Progenitor cell of endocrine pancreas (in vitro differentiated cells): ENCODE measurements around the gene HCLS1. TPM values are rescaled to one million over a fixed set of nuclear protein-coding genes. Genes with fewer than 3 reads are reported as not detected.

Source experiments
- DNase-seq: peaks from one replicate; pipeline ENCODE4 v3.0.0; 2021; ENCODE audit warnings: low spot score; ENCODE audit not compliant: unreplicated experiment
- H3K27ac Mint-ChIP-seq: 2 replicates; pipeline ENCODE4 v1.8.0; 2021; ENCODE audit warnings: mild to moderate bottlenecking, moderate library complexity, mixed read lengths
- H3K27me3 Mint-ChIP-seq: 2 replicates; pipeline ENCODE4 v1.8.0; 2021; ENCODE audit warnings: mixed read lengths
- H3K36me3 Mint-ChIP-seq: 2 replicates; pipeline ENCODE4 v1.8.0; 2022; ENCODE audit warnings: mixed read lengths; ENCODE audit not compliant: insufficient read depth
- H3K4me1 Mint-ChIP-seq: 2 replicates; pipeline ENCODE4 v1.8.0; 2021; ENCODE audit warnings: low read depth, mixed read lengths
- H3K4me3 Mint-ChIP-seq: 2 replicates; pipeline ENCODE4 v1.8.0; 2021; ENCODE audit warnings: low read depth, mild to moderate bottlenecking, moderate library complexity, mixed read lengths
- H3K9me3 Mint-ChIP-seq: 2 replicates; pipeline ENCODE4 v1.8.0; 2021; ENCODE audit warnings: low read depth, mixed read lengths
- CTCF ChIP-seq: fragments of 200-600 bp; sonication (generic); IDR thresholded peaks from one replicate; pipeline ENCODE4 v1.5.0; 2021; ENCODE audit warnings: antibody characterized with exemption, mild to moderate bottlenecking; ENCODE audit not compliant: unreplicated experiment
- long read RNA-seq: library from polyadenylated mRNA; unstranded; transcript quantifications from one replicate; pipeline ENCODE4 v2.0.0, GENCODE V29; 2020
- total RNA-seq: library from RNA; stranded (reverse); gene quantifications from 2 replicates; pipeline ENCODE4 v1.2.1, GENCODE V29; 2021

Gene HCLS1
- 0.46 and 0.73 TPM in 2 replicates for total RNA-seq
- long read RNA-seq: 0 reads

- H3K9me3 Mint-ChIP-seq: no peaks in the 10 kb centered on the region
- no peaks in the 10 kb centered on the region for H3K4me1 Mint-ChIP-seq
- no peak for TF ChIP-seq CTCF
- H3K27ac Mint-ChIP-seq: no peak within 1 kb of the TSS
- no peak within 1 kb of the TSS for H3K4me3 Mint-ChIP-seq
- DNase-seq: no peak
- H3K36me3 Mint-ChIP-seq: peaks cover 9% of the 10 kb centered on the region
- no peaks in the 10 kb centered on the region for H3K27me3 Mint-ChIP-seq
Observed at GRCh38 chr3:121660356-121661171, at the start of gene HCLS1. TSS of gene HCLS1 (minus strand) at chr3:121660903. CDS start at chr3:121658347, 2,556 bp downstream.

GRCh38 chr3:121710347-121710746 lies 49.6 kb upstream of the HCLS1 start:
- no peaks in the 10 kb centered on the region for H3K4me1 Mint-ChIP-seq
- H3K27ac Mint-ChIP-seq: no peak overlapping the region
- no peak for DNase-seq
- H3K36me3 Mint-ChIP-seq: peaks cover 28% of the 10 kb centered on the region
- H3K4me3 Mint-ChIP-seq: no peak overlapping the region
- no peaks in the 10 kb centered on the region for H3K9me3 Mint-ChIP-seq
- H3K27me3 Mint-ChIP-seq: no peaks in the 10 kb centered on the region
- no peak for TF ChIP-seq CTCF

GRCh38 chr3:121707531-121708273 lies 47.0 kb upstream of the HCLS1 start:
- no peak overlapping the region for H3K4me3 Mint-ChIP-seq
- H3K36me3 Mint-ChIP-seq: peaks cover 33% of the 10 kb centered on the region

GRCh38 chr3:121705541-121705940 lies 44.8 kb upstream of the HCLS1 start:
- H3K9me3 Mint-ChIP-seq: peaks cover 5% of the 10 kb centered on the region
- no peak for TF ChIP-seq CTCF
- H3K4me3 Mint-ChIP-seq: no peak overlapping the region
- no peak for DNase-seq
- peaks cover 32% of the 10 kb centered on the region for H3K36me3 Mint-ChIP-seq
- no peak overlapping the region for H3K27ac Mint-ChIP-seq
- no peaks in the 10 kb centered on the region for H3K4me1 Mint-ChIP-seq
- no peaks in the 10 kb centered on the region for H3K27me3 Mint-ChIP-seq

More at GRCh38 chr3:121707531-121708273, 47.0 kb upstream of the HCLS1 start:
- no peak for TF ChIP-seq CTCF
- Mint-ChIP-seq H3K27me3 (no peaks in the 10 kb centered on the region), H3K4me1 (no peaks in the 10 kb centered on the region), H3K9me3 (peaks cover 5% of the 10 kb centered on the region), H3K27ac (no peak overlapping the region)
- no peak for DNase-seq

GRCh38 chr3:121703973-121704372 lies 43.3 kb upstream of the HCLS1 start:
- Mint-ChIP-seq H3K4me1 (peaks cover 1% of the 10 kb centered on the region), H3K36me3 (peaks cover 32% of the 10 kb centered on the region), H3K4me3 (no peak overlapping the region), H3K9me3 (peaks cover 5% of the 10 kb centered on the region), H3K27me3 (no peaks in the 10 kb centered on the region), H3K27ac (no peak overlapping the region)
- DNase-seq: no peak
- TF ChIP-seq CTCF: no peak
